ENCODE measurements around the gene AGAP2. TPM values are rescaled to one million over a fixed set of nuclear protein-coding genes. Genes with fewer than 3 reads are reported as not detected.

AGAP2 gene
- total and polyA plus RNA-seq, 2 of the 13 experiments (the other 11 are each of a cell fraction or from before 2014, with no cell fraction given), result 0.38 to 0.45 TPM

DNA sequence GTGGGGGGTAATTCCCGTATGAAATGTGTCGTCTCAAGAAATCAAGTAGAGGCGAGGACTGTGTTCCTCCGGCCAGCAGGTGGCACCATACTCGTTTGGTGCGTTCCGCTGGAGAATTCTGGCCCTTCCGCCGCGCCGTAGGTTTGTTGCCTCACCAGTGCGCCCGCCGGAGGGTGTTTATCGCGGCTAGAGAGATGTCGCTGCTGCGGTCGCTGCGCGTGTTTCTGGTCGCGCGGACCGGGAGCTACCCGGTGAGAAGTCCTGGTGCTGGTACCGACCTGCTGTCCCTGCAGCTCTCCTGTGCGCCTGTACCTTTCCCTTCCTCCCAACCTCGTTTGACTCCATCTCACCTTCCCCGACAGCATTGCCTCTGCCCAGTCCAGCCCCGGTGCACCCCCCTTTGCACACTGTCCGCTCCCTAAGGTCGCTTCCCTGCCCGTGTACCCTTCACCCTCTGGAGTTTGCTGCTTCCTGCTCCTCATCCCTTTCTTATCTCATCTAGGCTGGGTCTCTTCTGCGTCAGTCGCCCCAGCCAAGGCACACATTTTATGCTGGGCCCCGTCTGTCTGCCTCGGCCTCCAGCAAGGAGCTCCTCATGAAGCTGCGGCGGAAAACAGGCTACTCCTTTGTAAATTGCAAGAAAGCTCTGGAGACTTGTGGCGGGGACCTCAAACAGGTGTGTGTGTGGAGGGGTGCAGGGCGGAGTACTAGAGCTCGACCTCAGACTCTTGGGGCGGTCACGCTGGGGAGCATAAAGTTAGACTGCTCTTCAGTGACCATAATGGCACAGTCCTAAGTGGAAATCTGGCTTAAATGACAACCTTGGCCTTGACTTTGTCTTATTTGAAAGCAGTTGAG, 44.3 kb upstream of the AGAP2 start, which contains the start of gene TSFM (continued):
- TF ChIP-seq ZBTB1 (CRISPR knock-in tag; IDR thresholded peaks at IDR 0.05; ENCODE audit: borderline replicate concordance) (no peak), ZEB1 (IDR thresholded peaks at IDR 0.05; ENCODE audit: insufficient replicate concordance, low read depth) (no peak), ZNF782 (CRISPR knock-in tag; IDR thresholded peaks at IDR 0.05; ENCODE audit: borderline replicate concordance) (peak; percentile 59; the same call in 1 of the 2 replicates), ZNF614 (CRISPR knock-in tag; IDR thresholded peaks at IDR 0.05; ENCODE audit: borderline replicate concordance) (peak; percentile 95), ZBTB46 (CRISPR knock-in tag; IDR thresholded peaks at IDR 0.05; ENCODE audit: borderline replicate concordance) (no peak), ZNF251 (CRISPR knock-in tag; IDR thresholded peaks at IDR 0.05) (no peak), FLYWCH1 (CRISPR knock-in tag; IDR thresholded peaks at IDR 0.05) (no peak), ZFYVE20 (CRISPR knock-in tag; IDR thresholded peaks at IDR 0.05; ENCODE audit: borderline replicate concordance, low read depth) (0 out of 2 replicates have a peak, but pooled peaks have one; percentile 63), ZKSCAN5 (CRISPR knock-in tag; IDR thresholded peaks at IDR 0.05) (no peak), CREM (IDR thresholded peaks at IDR 0.05) (peak; percentile 93), CREM (CRISPR knock-in tag; IDR thresholded peaks at IDR 0.05) (no peak), ZKSCAN1 (IDR thresholded peaks at IDR 0.05; ENCODE audit: low read length) (no peak)
- TF ChIP-seq, protein P1, sequence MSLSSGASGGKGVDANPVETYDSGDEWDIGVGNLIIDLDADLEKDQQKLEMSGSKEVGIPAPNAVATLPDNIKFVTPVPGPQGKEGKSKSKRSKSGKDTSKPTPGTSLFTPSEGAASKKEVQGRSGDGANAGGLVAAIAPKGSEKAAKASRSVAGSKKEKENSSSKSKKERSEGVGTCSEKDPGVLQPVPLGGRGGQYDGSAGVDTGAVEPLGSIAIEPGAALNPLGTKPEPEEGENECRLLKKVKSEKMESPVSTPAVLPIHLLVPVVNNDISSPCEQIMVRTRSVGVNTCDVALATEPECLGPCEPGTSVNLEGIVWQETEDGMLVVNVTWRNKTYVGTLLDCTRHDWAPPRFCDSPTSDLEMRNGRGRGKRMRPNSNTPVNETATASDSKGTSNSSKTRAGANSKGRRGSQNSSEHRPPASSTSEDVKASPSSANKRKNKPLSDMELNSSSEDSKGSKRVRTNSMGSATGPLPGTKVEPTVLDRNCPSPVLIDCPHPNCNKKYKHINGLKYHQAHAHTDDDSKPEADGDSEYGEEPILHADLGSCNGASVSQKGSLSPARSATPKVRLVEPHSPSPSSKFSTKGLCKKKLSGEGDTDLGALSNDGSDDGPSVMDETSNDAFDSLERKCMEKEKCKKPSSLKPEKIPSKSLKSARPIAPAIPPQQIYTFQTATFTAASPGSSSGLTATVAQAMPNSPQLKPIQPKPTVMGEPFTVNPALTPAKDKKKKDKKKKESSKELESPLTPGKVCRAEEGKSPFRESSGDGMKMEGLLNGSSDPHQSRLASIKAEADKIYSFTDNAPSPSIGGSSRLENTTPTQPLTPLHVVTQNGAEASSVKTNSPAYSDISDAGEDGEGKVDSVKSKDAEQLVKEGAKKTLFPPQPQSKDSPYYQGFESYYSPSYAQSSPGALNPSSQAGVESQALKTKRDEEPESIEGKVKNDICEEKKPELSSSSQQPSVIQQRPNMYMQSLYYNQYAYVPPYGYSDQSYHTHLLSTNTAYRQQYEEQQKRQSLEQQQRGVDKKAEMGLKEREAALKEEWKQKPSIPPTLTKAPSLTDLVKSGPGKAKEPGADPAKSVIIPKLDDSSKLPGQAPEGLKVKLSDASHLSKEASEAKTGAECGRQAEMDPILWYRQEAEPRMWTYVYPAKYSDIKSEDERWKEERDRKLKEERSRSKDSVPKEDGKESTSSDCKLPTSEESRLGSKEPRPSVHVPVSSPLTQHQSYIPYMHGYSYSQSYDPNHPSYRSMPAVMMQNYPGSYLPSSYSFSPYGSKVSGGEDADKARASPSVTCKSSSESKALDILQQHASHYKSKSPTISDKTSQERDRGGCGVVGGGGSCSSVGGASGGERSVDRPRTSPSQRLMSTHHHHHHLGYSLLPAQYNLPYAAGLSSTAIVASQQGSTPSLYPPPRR (CRISPR knock-in tag; IDR thresholded peaks at IDR 0.05; ENCODE audit: borderline replicate concordance), result peak; percentile 40; the same call in 1 of the 2 replicates
- TF ChIP-seq, protein P2, sequence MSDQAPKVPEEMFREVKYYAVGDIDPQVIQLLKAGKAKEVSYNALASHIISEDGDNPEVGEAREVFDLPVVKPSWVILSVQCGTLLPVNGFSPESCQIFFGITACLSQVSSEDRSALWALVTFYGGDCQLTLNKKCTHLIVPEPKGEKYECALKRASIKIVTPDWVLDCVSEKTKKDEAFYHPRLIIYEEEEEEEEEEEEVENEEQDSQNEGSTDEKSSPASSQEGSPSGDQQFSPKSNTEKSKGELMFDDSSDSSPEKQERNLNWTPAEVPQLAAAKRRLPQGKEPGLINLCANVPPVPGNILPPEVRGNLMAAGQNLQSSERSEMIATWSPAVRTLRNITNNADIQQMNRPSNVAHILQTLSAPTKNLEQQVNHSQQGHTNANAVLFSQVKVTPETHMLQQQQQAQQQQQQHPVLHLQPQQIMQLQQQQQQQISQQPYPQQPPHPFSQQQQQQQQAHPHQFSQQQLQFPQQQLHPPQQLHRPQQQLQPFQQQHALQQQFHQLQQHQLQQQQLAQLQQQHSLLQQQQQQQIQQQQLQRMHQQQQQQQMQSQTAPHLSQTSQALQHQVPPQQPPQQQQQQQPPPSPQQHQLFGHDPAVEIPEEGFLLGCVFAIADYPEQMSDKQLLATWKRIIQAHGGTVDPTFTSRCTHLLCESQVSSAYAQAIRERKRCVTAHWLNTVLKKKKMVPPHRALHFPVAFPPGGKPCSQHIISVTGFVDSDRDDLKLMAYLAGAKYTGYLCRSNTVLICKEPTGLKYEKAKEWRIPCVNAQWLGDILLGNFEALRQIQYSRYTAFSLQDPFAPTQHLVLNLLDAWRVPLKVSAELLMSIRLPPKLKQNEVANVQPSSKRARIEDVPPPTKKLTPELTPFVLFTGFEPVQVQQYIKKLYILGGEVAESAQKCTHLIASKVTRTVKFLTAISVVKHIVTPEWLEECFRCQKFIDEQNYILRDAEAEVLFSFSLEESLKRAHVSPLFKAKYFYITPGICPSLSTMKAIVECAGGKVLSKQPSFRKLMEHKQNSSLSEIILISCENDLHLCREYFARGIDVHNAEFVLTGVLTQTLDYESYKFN (CRISPR knock-in tag; conservative IDR thresholded peaks at IDR 0.05), result peak; percentile 35; the same call in 1 of the 2 replicates
- TF ChIP-seq, protein P3, sequence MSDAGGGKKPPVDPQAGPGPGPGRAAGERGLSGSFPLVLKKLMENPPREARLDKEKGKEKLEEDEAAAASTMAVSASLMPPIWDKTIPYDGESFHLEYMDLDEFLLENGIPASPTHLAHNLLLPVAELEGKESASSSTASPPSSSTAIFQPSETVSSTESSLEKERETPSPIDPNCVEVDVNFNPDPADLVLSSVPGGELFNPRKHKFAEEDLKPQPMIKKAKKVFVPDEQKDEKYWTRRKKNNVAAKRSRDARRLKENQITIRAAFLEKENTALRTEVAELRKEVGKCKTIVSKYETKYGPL (CRISPR knock-in tag; IDR thresholded peaks at IDR 0.05), result no peak
- TF ChIP-seq, protein P4, sequence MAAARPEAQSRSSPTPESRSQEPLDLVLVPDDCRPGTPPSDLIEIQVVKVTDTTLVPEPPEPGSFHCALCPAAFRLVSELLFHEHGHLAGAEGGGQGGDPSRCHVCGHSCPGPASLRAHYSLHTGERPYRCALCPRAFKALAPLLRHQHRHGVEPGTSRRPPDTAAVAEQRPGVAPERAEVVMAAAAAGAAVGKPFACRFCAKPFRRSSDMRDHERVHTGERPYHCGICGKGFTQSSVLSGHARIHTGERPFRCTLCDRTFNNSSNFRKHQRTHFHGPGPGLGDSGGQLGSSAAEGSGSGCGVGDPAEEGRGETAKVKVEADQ (CRISPR knock-in tag; IDR thresholded peaks at IDR 0.05; ENCODE audit: borderline replicate concordance), result peak; percentile 91; the same call in 1 of the 2 replicates
